Mesenchymal stem cell (in vitro differentiated cells and primary cell): ENCODE results near the gene SRRM4.

ENCODE experiments used
- DNase-seq: peaks from one replicate; pipeline ENCODE4 v3.0.0-alpha.2; 2013
- H2AFZ ChIP-seq: one replicate; pipeline ENCODE4 v1.6.1; 2013; ENCODE audit warnings: low read depth, mild to moderate bottlenecking, control low read depth, inconsistent platforms, low read length, moderate library complexity
- H2AK5ac ChIP-seq: 2 replicates; pipeline ENCODE4 v1.6.1; 2013; ENCODE audit warnings: low read length, moderate library complexity, mild to moderate bottlenecking, inconsistent platforms; ENCODE audit not compliant: severe bottlenecking
- H2BK120ac ChIP-seq: one replicate; pipeline ENCODE4 v1.6.1; 2013; ENCODE audit warnings: low read depth, mild to moderate bottlenecking, inconsistent platforms, low read length, moderate library complexity
- H2BK12ac ChIP-seq, 2 experiments: one replicate each; pipeline ENCODE4 v1.6.1; 2013; ENCODE audit warnings: inconsistent platforms in 2 of 2, low read length in 2 of 2, mild to moderate bottlenecking in 2 of 2, moderate library complexity in 2 of 2, control low read depth in 1 of 2
- H2BK15ac ChIP-seq: one replicate; pipeline ENCODE4 v1.6.1; 2013; ENCODE audit warnings: mild to moderate bottlenecking, low read depth, inconsistent platforms; ENCODE audit not compliant: poor library complexity, severe bottlenecking
- H2BK5ac ChIP-seq: 2 replicates; pipeline ENCODE4 v1.6.1; 2013; ENCODE audit warnings: low read depth, mild to moderate bottlenecking, low read length, control low read depth, inconsistent platforms; ENCODE audit not compliant: poor library complexity, severe bottlenecking
- H3K14ac ChIP-seq, 2 experiments: one replicate each; pipeline ENCODE4 v1.6.1; 2013; ENCODE audit warnings: inconsistent platforms in 2 of 2, low read length in 2 of 2, control low read depth in 1 of 2, mild to moderate bottlenecking in 1 of 2, moderate library complexity in 1 of 2
- H3K18ac ChIP-seq, 2 experiments: one replicate each; pipeline ENCODE4 v1.6.1; 2013; ENCODE audit warnings: inconsistent platforms in 2 of 2, low read length in 2 of 2, control low read depth in 1 of 2, low read depth in 1 of 2, mild to moderate bottlenecking in 1 of 2
- H3K23ac ChIP-seq, 2 experiments: one replicate each; pipeline ENCODE4 v1.6.1; 2013; ENCODE audit warnings: inconsistent platforms in 2 of 2, low read length in 2 of 2, mild to moderate bottlenecking in 2 of 2, moderate library complexity in 2 of 2, control low read depth in 1 of 2
- H3K27ac ChIP-seq: 2 replicates; pipeline ENCODE4 v1.5.1; 2013; ENCODE audit warnings: mild to moderate bottlenecking, moderate library complexity, low read length, control low read depth, inconsistent platforms; ENCODE audit not compliant: poor library complexity, severe bottlenecking
- H3K27me3 ChIP-seq, 2 experiments: 2 replicates each; pipeline versions ENCODE4 v1.6.1 to v1.7.0; 2013; ENCODE audit warnings: low read length in 2 of 2, mild to moderate bottlenecking in 2 of 2, moderate library complexity in 2 of 2, control low read depth in 1 of 2, inconsistent platforms in 1 of 2; ENCODE audit not compliant: control insufficient read depth in 1 of 2, insufficient read depth in 1 of 2
- H3K36me3 ChIP-seq, 2 experiments: 2 replicates each; pipeline versions ENCODE4 v1.6.1 to v1.7.0; 2013; ENCODE audit warnings: low read length in 2 of 2, control low read depth in 1 of 2, inconsistent platforms in 1 of 2, low read depth in 1 of 2, mild to moderate bottlenecking in 1 of 2; ENCODE audit not compliant: insufficient read depth in 2 of 2, control insufficient read depth in 1 of 2
- H3K4ac ChIP-seq, 2 experiments: one replicate each; pipeline ENCODE4 v1.6.1; 2013; ENCODE audit warnings: inconsistent platforms in 2 of 2, low read length in 2 of 2, mild to moderate bottlenecking in 2 of 2, moderate library complexity in 2 of 2, control low read depth in 1 of 2, low read depth in 1 of 2
- H3K4me1 ChIP-seq: 2 replicates; pipeline ENCODE4 v1.6.1; 2013; ENCODE audit warnings: low read depth, low read length, control low read depth; ENCODE audit not compliant: control insufficient read depth, insufficient read depth
- H3K4me2 ChIP-seq: 2 replicates; pipeline ENCODE4 v1.6.1; 2013; ENCODE audit warnings: low read length, mild to moderate bottlenecking, inconsistent platforms; ENCODE audit not compliant: poor library complexity, severe bottlenecking
- H3K4me3 ChIP-seq, 2 experiments: 2 replicates each; pipeline versions ENCODE4 v1.5.1 to v1.7.0; 2013; ENCODE audit warnings: low read length in 2 of 2, mild to moderate bottlenecking in 2 of 2, control low read depth in 1 of 2, low read depth in 1 of 2; ENCODE audit not compliant: insufficient read depth in 1 of 2
- H3K79me1 ChIP-seq: replicated peaks from 2 replicates; pipeline ENCODE4 v1.6.1; 2013; ENCODE audit warnings: mild to moderate bottlenecking, control low read depth, low read length, inconsistent platforms; ENCODE audit not compliant: poor library complexity, severe bottlenecking
- H3K9ac ChIP-seq: 2 replicates; pipeline ENCODE4 v1.7.0; 2013; ENCODE audit warnings: mild to moderate bottlenecking, low read length, moderate library complexity
- H3K9me3 ChIP-seq: 2 replicates; pipeline ENCODE4 v1.7.0; 2013; ENCODE audit warnings: mild to moderate bottlenecking, low read length; ENCODE audit not compliant: control insufficient read depth
- H4K8ac ChIP-seq: one replicate; pipeline ENCODE4 v1.6.1; 2013; ENCODE audit warnings: inconsistent platforms, mild to moderate bottlenecking, low read length, moderate library complexity
- H4K91ac ChIP-seq: one replicate; pipeline ENCODE4 v1.6.1; 2013; ENCODE audit warnings: mild to moderate bottlenecking, low read length, inconsistent platforms
- WGBS: methylation state at CpG from one replicate; pipeline ENCODE4 v1.1.7; 2013; ENCODE audit warnings: mixed read lengths; 5-methylcytosine and 5-hydroxymethylcytosine counted together

The SRRM4 gene

DNA sequence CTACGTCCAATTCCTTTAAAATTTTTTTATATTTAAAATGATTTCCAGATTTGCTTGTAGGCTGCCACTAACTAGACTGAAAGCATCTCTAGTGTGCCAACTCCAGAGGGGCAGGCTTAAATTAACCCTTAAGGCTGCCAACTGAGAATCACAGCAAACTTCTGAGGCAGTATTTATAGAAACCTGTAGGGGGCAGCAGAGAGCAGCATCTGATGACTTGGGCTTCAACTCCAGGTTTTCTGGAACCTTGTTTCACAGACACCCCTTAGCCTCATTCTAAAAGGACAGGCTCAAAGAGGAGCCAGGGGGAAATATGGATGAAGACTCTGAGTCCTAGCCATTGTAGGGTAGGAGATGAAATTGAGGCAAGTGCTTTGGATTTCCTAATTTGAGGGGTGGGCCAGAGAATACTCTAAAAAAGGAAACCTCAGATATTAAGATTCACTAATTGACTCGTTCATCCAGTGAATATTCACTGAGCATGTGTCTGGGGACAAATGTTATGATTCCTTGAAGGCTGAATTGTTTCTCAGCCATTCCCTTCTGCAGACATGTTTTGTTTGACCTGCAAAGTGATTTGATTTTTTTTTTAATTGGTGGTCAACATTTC lies 134.1 kb downstream of the SRRM4 start:
- H4K91ac ChIP-seq, result no peak overlapping the region
- no peak overlapping the region for H2AFZ ChIP-seq
- DNase-seq, result peak; percentile 48
- H3K9ac ChIP-seq, result no peak overlapping the region
- no peak overlapping the region for H2BK5ac ChIP-seq
- H3K79me1 ChIP-seq, result no peaks in the 10 kb centered on the region
- H3K27ac ChIP-seq, result no peak overlapping the region
- no peaks in the 10 kb centered on the region for H3K9me3 ChIP-seq
- WGBS, result 100% methylated on average over 1 of the region's 2 CpGs
- no peak overlapping the region for H3K14ac ChIP-seq
- no peak overlapping the region for H3K23ac ChIP-seq
- H3K27me3 ChIP-seq, result peaks cover 4 to 6% of the 10 kb centered on the region in 2 experiments
- H4K8ac ChIP-seq, result no peak overlapping the region
- H3K18ac ChIP-seq, result no peak overlapping the region
- no peak overlapping the region for H2BK12ac ChIP-seq
- no peak overlapping the region for H3K4ac ChIP-seq
- H3K4me3 ChIP-seq, result no peak overlapping the region
- no peak overlapping the region for H3K4me2 ChIP-seq
- no peaks in the 10 kb centered on the region for H3K4me1 ChIP-seq
- no peaks in the 10 kb centered on the region for H3K36me3 ChIP-seq
- no peak overlapping the region for H2AK5ac ChIP-seq
- no peak overlapping the region for H2BK15ac ChIP-seq
- no peak overlapping the region for H2BK120ac ChIP-seq

DNA sequence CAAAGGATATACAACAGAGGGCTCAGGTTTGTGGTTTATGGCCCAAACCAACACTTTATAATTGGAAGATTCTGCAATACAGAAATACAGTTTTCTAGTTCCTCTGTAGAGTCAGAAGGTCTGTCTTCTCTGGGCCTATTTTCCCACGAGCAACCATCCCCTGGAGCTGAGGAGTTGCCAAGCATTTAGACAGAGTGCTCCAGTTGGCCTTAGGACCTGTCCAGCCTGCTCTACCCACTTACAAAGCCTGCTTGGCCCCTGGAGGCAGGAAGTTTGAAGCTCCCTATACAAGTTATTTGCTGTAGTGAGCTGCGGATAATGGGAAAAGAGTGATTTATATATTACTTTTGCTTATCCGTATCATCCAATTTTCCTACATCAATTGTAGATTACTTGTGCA lies 136.6 kb downstream of the SRRM4 start:
- no peak overlapping the region for H2AK5ac ChIP-seq

DNA sequence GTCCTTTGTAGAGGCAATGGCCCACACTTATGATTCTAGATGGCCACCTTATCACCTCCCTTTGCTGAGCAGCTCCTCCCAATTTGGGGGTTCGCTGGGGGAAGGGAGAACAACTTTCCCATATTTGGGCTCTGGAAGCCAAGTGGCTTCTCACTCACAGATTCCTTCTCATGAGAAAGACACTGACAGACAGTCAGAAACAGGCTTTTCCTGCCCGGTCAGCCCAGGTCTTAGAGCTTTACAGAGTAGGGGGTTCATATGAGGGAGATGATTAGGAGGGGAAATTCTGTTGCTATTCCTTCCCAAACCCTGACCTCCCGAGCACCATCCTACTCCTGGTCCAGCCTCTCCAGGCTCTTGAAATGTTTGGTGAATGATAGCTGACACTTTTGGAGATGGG lies 137.3 kb downstream of the SRRM4 start:
- H2BK120ac ChIP-seq, result no peak overlapping the region

More for the DNA sequence above, 136.6 kb downstream of the SRRM4 start:
- Histone ChIP-seq H3K9me3 (no peaks in the 10 kb centered on the region), H3K14ac (no peak overlapping the region), H3K4me1 (no peaks in the 10 kb centered on the region), H3K4me2 (no peak overlapping the region), H3K27me3 (peaks cover 4 to 10% of the 10 kb centered on the region in 2 experiments), H2BK12ac (no peak overlapping the region), H3K23ac (no peak overlapping the region), H2BK5ac (no peak overlapping the region), H4K91ac (no peak overlapping the region), H2BK15ac (no peak overlapping the region), H3K36me3 (no peaks in the 10 kb centered on the region), H3K27ac (no peak overlapping the region), H4K8ac (no peak overlapping the region), H3K4ac (no peak overlapping the region), H2AFZ (no peak overlapping the region), H3K18ac (no peak overlapping the region), H2BK120ac (no peak overlapping the region), H3K9ac (no peak overlapping the region), H3K79me1 (no peaks in the 10 kb centered on the region), H3K4me3 (no peak overlapping the region)
- 70% methylated on average over 1 of the region's 3 CpGs for WGBS
- DNase-seq, result no peak

DNA sequence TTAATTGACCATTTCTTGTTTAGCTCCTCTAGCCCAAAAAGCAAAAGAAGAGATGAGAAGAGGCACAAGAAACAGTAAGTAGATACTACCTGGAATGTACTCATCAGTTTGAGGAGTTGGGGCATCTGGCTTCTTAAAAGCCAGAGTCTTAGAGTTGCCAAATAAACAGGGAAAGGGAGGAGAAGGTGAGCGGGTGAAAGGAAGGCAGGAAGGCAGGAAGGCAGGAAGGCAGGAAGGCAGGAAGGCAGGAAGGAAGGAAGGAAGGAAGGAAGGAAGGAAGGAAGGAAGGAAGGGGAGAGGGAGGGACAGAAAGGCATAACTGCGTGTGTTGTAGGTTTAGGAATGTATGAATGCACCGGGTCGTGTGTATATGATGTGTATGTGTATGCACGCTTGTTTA lies 140.7 kb downstream of the SRRM4 start:
- Histone ChIP-seq H3K4me3 (no peak overlapping the region), H2AFZ (no peak overlapping the region)

More for the DNA sequence above, 137.3 kb downstream of the SRRM4 start:
- H3K4me2 ChIP-seq, result no peak overlapping the region
- H3K27ac ChIP-seq, result no peak overlapping the region
- H3K4me3 ChIP-seq, result no peak overlapping the region
- H3K79me1 ChIP-seq, result no peaks in the 10 kb centered on the region
- no peak overlapping the region for H3K9ac ChIP-seq
- H3K4me1 ChIP-seq, result no peaks in the 10 kb centered on the region
- no peak overlapping the region for H3K14ac ChIP-seq
- H3K27me3 ChIP-seq, result peaks cover 4 to 10% of the 10 kb centered on the region in 2 experiments
- no peak overlapping the region for H3K18ac ChIP-seq
- no peak overlapping the region for H3K23ac ChIP-seq
- H2AK5ac ChIP-seq, result no peak overlapping the region
- H2AFZ ChIP-seq, result no peak overlapping the region
- no peak overlapping the region for H2BK12ac ChIP-seq
- H3K9me3 ChIP-seq, result no peaks in the 10 kb centered on the region
- no CpG with 5 or more reads among the region's 3 CpGs for WGBS
- H2BK5ac ChIP-seq, result no peak overlapping the region
- no peak overlapping the region for H4K91ac ChIP-seq
- DNase-seq, result no peak
- H2BK15ac ChIP-seq, result no peak overlapping the region
- no peaks in the 10 kb centered on the region for H3K36me3 ChIP-seq
- no peak overlapping the region for H4K8ac ChIP-seq
- H3K4ac ChIP-seq, result no peak overlapping the region

More for the DNA sequence above, 140.7 kb downstream of the SRRM4 start:
- Histone ChIP-seq H3K27me3 (peaks cover 0 to 10% of the 10 kb centered on the region in 2 experiments), H3K9ac (no peak overlapping the region), H3K79me1 (no peaks in the 10 kb centered on the region), H3K4me1 (no peaks in the 10 kb centered on the region), H2BK15ac (no peak overlapping the region), H2BK120ac (no peak overlapping the region), H4K91ac (no peak overlapping the region), H3K4ac (no peak overlapping the region), H2BK5ac (no peak overlapping the region), H3K9me3 (no peaks in the 10 kb centered on the region), H3K18ac (no peak overlapping the region), H3K14ac (no peak overlapping the region), H3K4me2 (no peak overlapping the region), H3K27ac (no peak overlapping the region), H3K36me3 (no peaks in the 10 kb centered on the region), H2AK5ac (no peak overlapping the region), H3K23ac (no peak overlapping the region), H4K8ac (no peak overlapping the region), H2BK12ac (no peak overlapping the region)
- DNase-seq, result no peak
- 81% methylated on average over 5 of the region's 5 CpGs for WGBS
